Measurements from ENCODE around the gene ARHGAP24.

- TF ChIP-seq POLR2A (IDR thresholded peaks at IDR 0.05) (no peak), CTCF (IDR thresholded peaks at IDR 0.05) (no peak)
These were observed 165.0 kb downstream of the ARHGAP24 start for GRCh38 chr4:85639946-85640345.
